HepG2 (cell line): ENCODE results near the gene ZNF19. TPM values are rescaled to one million over a fixed set of nuclear protein-coding genes. Genes with fewer than 3 reads are reported as not detected.

Source experiments
- ATAD3A ChIP-seq: sonication (generic); formaldehyde crosslinking; IDR thresholded peaks from 2 replicates; pipeline ENCODE4 v1.4.0; 2020; ENCODE audit warnings: missing genetic modification reagents
- CAMTA2 ChIP-seq: sonication (generic); formaldehyde crosslinking; IDR thresholded peaks from 2 replicates; pipeline ENCODE4 v1.4.0; 2020; ENCODE audit warnings: mild to moderate bottlenecking, missing genetic modification reagents, borderline replicate concordance
- FOXJ3 ChIP-seq: sonication (generic); formaldehyde crosslinking; IDR thresholded peaks from 2 replicates; pipeline ENCODE4 v1.4.0; 2020; ENCODE audit warnings: missing genetic modification reagents, mild to moderate bottlenecking, borderline replicate concordance
- GATAD1 ChIP-seq: IDR thresholded peaks from 2 replicates; pipeline ENCODE4 v1.6.1; 2016; ENCODE audit warnings: missing genetic modification reagents, missing compliant biosample characterization
- HDAC6 ChIP-seq: fragments of 200-600 bp; sonication (generic); IDR thresholded peaks from 2 replicates; pipeline ENCODE4 v1.7.0; 2017; ENCODE audit warnings: mild to moderate bottlenecking, antibody characterized with exemption, low read length, low read depth
- HOXA3 ChIP-seq: sonication (generic); formaldehyde crosslinking; IDR thresholded peaks from 2 replicates; pipeline ENCODE4 v1.5.0; 2020; ENCODE audit warnings: missing genetic modification reagents
- KDM5B ChIP-seq: sonication (generic); formaldehyde crosslinking; IDR thresholded peaks from 2 replicates; pipeline ENCODE4 v1.4.0; 2020; ENCODE audit warnings: missing genetic modification reagents, mild to moderate bottlenecking, borderline replicate concordance
- MAF1 ChIP-seq: sonication (generic); formaldehyde crosslinking; IDR thresholded peaks from 2 replicates; pipeline ENCODE4 v1.5.0; 2020; ENCODE audit warnings: missing genetic modification reagents, borderline replicate concordance
- MATR3 ChIP-seq: sonication (generic); formaldehyde crosslinking; IDR thresholded peaks from 2 replicates; pipeline ENCODE4 v1.4.0; 2020; ENCODE audit warnings: missing genetic modification reagents
- NFKB2 ChIP-seq: sonication (generic); formaldehyde crosslinking; IDR thresholded peaks from 2 replicates; pipeline ENCODE4 v1.4.0; 2020; ENCODE audit warnings: missing genetic modification reagents, borderline replicate concordance
- NFYB ChIP-seq: sonication (generic); formaldehyde crosslinking; IDR thresholded peaks from 2 replicates; pipeline ENCODE4 v1.4.0; 2020; ENCODE audit warnings: missing genetic modification reagents
- NR2C2 ChIP-seq: sonication (generic); formaldehyde crosslinking; IDR thresholded peaks from 2 replicates; pipeline ENCODE4 v1.4.0; 2020; ENCODE audit warnings: missing genetic modification reagents, mild to moderate bottlenecking, moderate library complexity, borderline replicate concordance
- ONECUT2 ChIP-seq: sonication (generic); formaldehyde crosslinking; IDR thresholded peaks from 2 replicates; pipeline ENCODE4 v1.4.0; 2020; ENCODE audit warnings: missing genetic modification reagents
- PRPF4 ChIP-seq: fragments of 200-400 bp; formaldehyde crosslinking; IDR thresholded peaks from 2 replicates; pipeline ENCODE4 v1.6.1; 2016; ENCODE audit warnings: low read length, low read depth; ENCODE audit not compliant: poor library complexity, severe bottlenecking
- RARA ChIP-seq: IDR thresholded peaks from 2 replicates; pipeline ENCODE4 v1.6.1; 2016; ENCODE audit warnings: missing genetic modification reagents, missing compliant biosample characterization
- RELA ChIP-seq: sonication (generic); formaldehyde crosslinking; IDR thresholded peaks from 2 replicates; pipeline ENCODE4 v1.4.0; 2020; ENCODE audit warnings: missing genetic modification reagents
- REST ChIP-seq, 2 experiments: IDR thresholded peaks; 2 replicates each; pipeline ENCODE4 v1.6.1; 2011 to 2012; ENCODE audit warnings: low read length in 2 of 2, borderline replicate concordance in 1 of 2, low read depth in 1 of 2, mild to moderate bottlenecking in 1 of 2, moderate library complexity in 1 of 2
- SETDB1 ChIP-seq: sonication (generic); formaldehyde crosslinking; IDR thresholded peaks from 2 replicates; pipeline ENCODE4 v1.5.1; 2020; ENCODE audit warnings: missing genetic modification reagents, mild to moderate bottlenecking, borderline replicate concordance
- YEATS2 ChIP-seq: sonication (generic); formaldehyde crosslinking; IDR thresholded peaks from 2 replicates; pipeline ENCODE4 v1.4.0; 2020; ENCODE audit warnings: missing genetic modification reagents, borderline replicate concordance
- ZNF180 ChIP-seq: sonication (generic); formaldehyde crosslinking; IDR thresholded peaks from 2 replicates; pipeline ENCODE4 v1.4.0; 2020; ENCODE audit warnings: low read depth, missing genetic modification reagents, borderline replicate concordance
- ZNF33A ChIP-seq: sonication (generic); formaldehyde crosslinking; IDR thresholded peaks from 2 replicates; pipeline ENCODE4 v1.5.1; 2020; ENCODE audit warnings: missing genetic modification reagents, mild to moderate bottlenecking, moderate library complexity, borderline replicate concordance
- ZNF546 ChIP-seq: sonication (generic); formaldehyde crosslinking; conservative IDR thresholded peaks from 2 replicates; pipeline ENCODE4 v1.8.1; 2023; ENCODE audit warnings: mild to moderate bottlenecking, missing genetic modification reagents
- ZNF619 ChIP-seq: sonication (generic); formaldehyde crosslinking; IDR thresholded peaks from 2 replicates; pipeline ENCODE4 v1.4.0; 2020; ENCODE audit warnings: mild to moderate bottlenecking, missing genetic modification reagents
- ZNF737 ChIP-seq: sonication (generic); formaldehyde crosslinking; IDR thresholded peaks from 2 replicates; pipeline ENCODE4 v1.5.0; 2020; ENCODE audit warnings: missing genetic modification reagents, mild to moderate bottlenecking, borderline replicate concordance
- ZSCAN21 ChIP-seq: sonication (generic); formaldehyde crosslinking; IDR thresholded peaks from 2 replicates; pipeline ENCODE4 v1.8.0; 2022; ENCODE audit warnings: mild to moderate bottlenecking, missing genetic modification reagents, moderate library complexity, borderline replicate concordance
- polyA plus RNA-seq, 8 experiments: library from polyadenylated mRNA; depleted of rRNA in 3 of 8; stranded (reverse) in 7 of 8; unstranded in 1 of 8; fragments of >200 nt; fragmentation: Illumina TruSeq in 4 of 8; extraction: Trizol in 4 of 8; gene quantifications; 2 replicates each; pipeline versions ENCODE4 v1.2.1 to v1.2.3, GENCODE V29; 2011 to 2016; ENCODE audit warnings: low read depth in 4 of 8, missing spikeins in 1 of 8, mixed read lengths in 1 of 8; ENCODE audit not compliant: insufficient read depth in 1 of 8
- total RNA-seq, 5 experiments: library from RNA; depleted of rRNA; stranded (reverse); fragments of >200 nt; fragmentation: Illumina TruSeq; extraction: Trizol; gene quantifications; 2 replicates each; pipeline ENCODE4 v1.2.3, GENCODE V29; 2016; ENCODE audit warnings: low read depth in 1 of 5
- TF ChIP-seq, protein P1 (sequence below): sonication (generic); formaldehyde crosslinking; IDR thresholded peaks from 2 replicates; pipeline ENCODE4 v1.4.0; 2020; ENCODE audit warnings: mild to moderate bottlenecking, missing genetic modification reagents

ZNF19 gene
- total and polyA plus RNA-seq, 2 of the 13 experiments (the other 11 are each of a cell fraction or from before 2014, with no cell fraction given): 3.2 to 5.8 TPM

GRCh38 chr16:71461686-71462648 is 27.2 kb downstream of the ZNF19 start, which contains the start of gene ZNF23 (continued):
- TF ChIP-seq ZNF180 (CRISPR knock-in tag) (no peak), MATR3 (no peak), SETDB1 (CRISPR knock-in tag) (no peak), REST (IDR thresholded peaks at IDR 0.05; ENCODE audit: borderline replicate concordance in 1 of 2, low read depth in 1 of 2, low read length in 2 of 2) (peak in 1 of 2 experiments; percentile 77; a peak in 3 of 4 replicates), NFKB2 (CRISPR knock-in tag) (peak; percentile 97), PRPF4 (no peak), ZNF546 (CRISPR knock-in tag) (peak; percentile 94), NR2C2 (CRISPR knock-in tag) (peak; percentile 96), RELA (CRISPR knock-in tag) (peak; percentile 93), ZNF737 (no peak), GATAD1 (peak; percentile 100), YEATS2 (CRISPR knock-in tag) (peak; percentile 99), CAMTA2 (CRISPR knock-in tag) (peak; percentile 94; the same call in 1 of the 2 replicates), KDM5B (CRISPR knock-in tag) (peak; percentile 98), RARA (peak; percentile 47; the same call in 1 of the 2 replicates), NFYB (CRISPR knock-in tag) (peak; percentile 45), ZSCAN21 (peak; percentile 75), ZNF33A (no peak), FOXJ3 (CRISPR knock-in tag) (peak; percentile 81; the same call in 1 of the 2 replicates), HOXA3 (CRISPR knock-in tag) (peak; percentile 99), ATAD3A (0 out of 2 replicates have a peak, but pooled peaks have one; percentile 43), MAF1 (CRISPR knock-in tag) (peak; percentile 52; the same call in 1 of the 2 replicates), ZNF619 (peak; percentile 94; the same call in 1 of the 2 replicates), ONECUT2 (CRISPR knock-in tag) (0 out of 2 replicates have a peak, but pooled peaks have one; percentile 36), HDAC6 (no peak)
- TF ChIP-seq, protein P1, sequence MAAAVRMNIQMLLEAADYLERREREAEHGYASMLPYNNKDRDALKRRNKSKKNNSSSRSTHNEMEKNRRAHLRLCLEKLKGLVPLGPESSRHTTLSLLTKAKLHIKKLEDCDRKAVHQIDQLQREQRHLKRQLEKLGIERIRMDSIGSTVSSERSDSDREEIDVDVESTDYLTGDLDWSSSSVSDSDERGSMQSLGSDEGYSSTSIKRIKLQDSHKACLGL (CRISPR knock-in tag): peak; percentile 90
